OCI-LY3 (cell line): ENCODE results near the gene COTL1.

ENCODE experiments used
- H2AFZ ChIP-seq: fragments of 200-600, 300-600 bp; shearing (Covaris generic); 2 replicates; pipeline ENCODE4 v1.6.0; 2014; ENCODE audit warnings: antibody characterized with exemption, low read depth, low read length
- H3K27ac ChIP-seq: fragments of 200-600, 300-600 bp; sonication (generic); 2 replicates; pipeline ENCODE4 v1.5.1; 2014; ENCODE audit warnings: mild to moderate bottlenecking, low read length, moderate library complexity, mixed read lengths
- H3K27me3 ChIP-seq: fragments of 200-600, 300-600 bp; sonication (generic); 2 replicates; pipeline ENCODE4 v1.6.1; 2014; ENCODE audit warnings: low read depth, low read length, mixed read lengths
- H3K36me3 ChIP-seq: fragments of 200-600, 300-600 bp; sonication (generic); replicated peaks from 2 replicates; pipeline ENCODE3; 2014; ENCODE audit warnings: low read depth, low read length, mixed read lengths
- H3K4me1 ChIP-seq: fragments of 300-600, 200-600 bp; sonication (generic); 2 replicates; pipeline ENCODE4 v1.6.1; 2014; ENCODE audit warnings: low read length, mixed read lengths
- H3K4me2 ChIP-seq: fragments of 200-600, 300-600 bp; sonication (generic); 2 replicates; pipeline ENCODE4 v1.6.1; 2014; ENCODE audit warnings: low read length, mixed read lengths
- H3K4me3 ChIP-seq: fragments of 300-600, 200-600 bp; sonication (generic); 2 replicates; pipeline ENCODE4 v1.5.1; 2014; ENCODE audit warnings: antibody characterized with exemption, mild to moderate bottlenecking, low read length, moderate library complexity
- H3K79me2 ChIP-seq: fragments of 300-600, 200-600 bp; shearing (Covaris generic); 2 replicates; pipeline ENCODE4 v1.6.1; 2014; ENCODE audit warnings: mild to moderate bottlenecking, low read length, mixed read lengths
- H3K9ac ChIP-seq: fragments of 300-600, 200-600 bp; shearing (Covaris generic); 2 replicates; pipeline ENCODE4 v1.6.0; 2014; ENCODE audit warnings: mild to moderate bottlenecking, low read length, moderate library complexity
- H3K9me3 ChIP-seq: fragments of 200-600, 300-600 bp; shearing (Covaris generic); 2 replicates; pipeline ENCODE4 v1.6.1; 2014; ENCODE audit warnings: low read length, mixed read lengths; ENCODE audit not compliant: insufficient read depth
- H4K20me1 ChIP-seq: fragments of 200-600, 300-600 bp; sonication (generic); 2 replicates; pipeline ENCODE4 v1.6.1; 2016; ENCODE audit warnings: low read length, mixed read lengths; ENCODE audit not compliant: insufficient read depth
- EZH2phosphoT487 ChIP-seq: fragments of 200-600 bp; shearing (Covaris generic); IDR thresholded peaks from 2 replicates; pipeline ENCODE4 v1.6.1; 2018; ENCODE audit warnings: antibody characterized with exemption, mixed run types, low read depth
- TF ChIP-seq, protein P1 (sequence below): fragments of 200-600, 300-600 bp; sonication (generic); IDR thresholded peaks from 2 replicates; pipeline ENCODE4 v1.5.1; 2014; ENCODE audit warnings: antibody characterized with exemption, low read length, low read depth

COTL1 gene

DNA sequence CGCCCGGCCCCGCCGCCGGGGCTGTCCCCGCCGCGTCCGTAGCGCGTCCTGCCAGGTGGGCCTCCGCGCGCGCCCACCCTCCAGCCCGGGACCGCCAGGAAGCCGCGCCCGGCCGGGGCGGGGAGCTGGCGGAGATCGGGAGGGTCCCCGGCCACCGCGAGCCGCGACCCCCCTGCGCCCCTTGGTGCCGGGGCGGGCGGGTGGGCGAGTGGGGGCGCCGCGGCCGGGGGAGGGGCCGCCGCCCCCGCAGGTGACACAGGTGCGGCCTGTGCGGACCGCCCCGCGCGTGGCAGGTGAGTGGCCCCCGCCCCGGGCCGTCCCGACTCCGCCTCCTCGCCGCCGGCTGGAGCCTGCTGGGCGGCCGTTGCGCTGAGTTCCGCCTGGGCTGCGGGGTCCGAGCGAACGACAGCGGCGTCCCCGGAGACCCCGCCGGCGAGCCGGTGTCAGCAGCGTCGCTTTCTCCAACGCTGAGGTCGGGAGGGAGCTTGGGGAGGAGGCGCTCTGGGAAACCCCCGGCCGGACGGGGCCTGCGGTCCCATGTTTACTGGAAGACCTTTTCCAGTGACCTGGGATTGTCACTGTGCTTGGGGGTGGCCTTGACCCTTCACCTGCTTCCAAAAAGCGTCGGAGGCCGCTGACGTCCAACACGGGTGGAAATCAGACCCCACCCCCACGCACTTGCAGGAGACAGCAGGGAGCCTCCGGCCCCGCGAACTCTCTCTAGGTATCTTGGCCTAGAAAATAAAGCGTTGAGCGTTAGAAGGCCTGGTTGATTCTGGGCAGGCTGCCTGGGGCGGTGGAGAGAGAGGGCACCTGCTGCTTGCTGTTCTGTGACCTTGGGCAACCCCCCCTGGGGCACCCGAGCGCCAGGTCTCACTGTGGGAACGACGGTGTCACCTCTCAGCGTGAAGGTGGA, 31.0 kb upstream of the COTL1 start:
- Histone ChIP-seq H2AFZ (no peak overlapping the region), H3K9ac (peak overlapping the region; percentile 54), H3K27me3 (peaks cover 24% of the 10 kb centered on the region), H3K36me3 (peaks cover 4% of the 10 kb centered on the region), H3K4me3 (peak overlapping the region; percentile 94), H3K9me3 (no peaks in the 10 kb centered on the region), H3K4me2 (peak overlapping the region; percentile 82), H3K4me1 (peaks cover 10% of the 10 kb centered on the region), H3K27ac (no peak overlapping the region), H3K79me2 (0 out of 2 replicates have a peak, but pooled peaks cover 4% of the 10 kb centered on the region), H4K20me1 (no peaks in the 10 kb centered on the region)
- TF ChIP-seq EZH2phosphoT487 = no peak
- TF ChIP-seq, protein P1, sequence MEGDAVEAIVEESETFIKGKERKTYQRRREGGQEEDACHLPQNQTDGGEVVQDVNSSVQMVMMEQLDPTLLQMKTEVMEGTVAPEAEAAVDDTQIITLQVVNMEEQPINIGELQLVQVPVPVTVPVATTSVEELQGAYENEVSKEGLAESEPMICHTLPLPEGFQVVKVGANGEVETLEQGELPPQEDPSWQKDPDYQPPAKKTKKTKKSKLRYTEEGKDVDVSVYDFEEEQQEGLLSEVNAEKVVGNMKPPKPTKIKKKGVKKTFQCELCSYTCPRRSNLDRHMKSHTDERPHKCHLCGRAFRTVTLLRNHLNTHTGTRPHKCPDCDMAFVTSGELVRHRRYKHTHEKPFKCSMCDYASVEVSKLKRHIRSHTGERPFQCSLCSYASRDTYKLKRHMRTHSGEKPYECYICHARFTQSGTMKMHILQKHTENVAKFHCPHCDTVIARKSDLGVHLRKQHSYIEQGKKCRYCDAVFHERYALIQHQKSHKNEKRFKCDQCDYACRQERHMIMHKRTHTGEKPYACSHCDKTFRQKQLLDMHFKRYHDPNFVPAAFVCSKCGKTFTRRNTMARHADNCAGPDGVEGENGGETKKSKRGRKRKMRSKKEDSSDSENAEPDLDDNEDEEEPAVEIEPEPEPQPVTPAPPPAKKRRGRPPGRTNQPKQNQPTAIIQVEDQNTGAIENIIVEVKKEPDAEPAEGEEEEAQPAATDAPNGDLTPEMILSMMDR = no peak

DNA sequence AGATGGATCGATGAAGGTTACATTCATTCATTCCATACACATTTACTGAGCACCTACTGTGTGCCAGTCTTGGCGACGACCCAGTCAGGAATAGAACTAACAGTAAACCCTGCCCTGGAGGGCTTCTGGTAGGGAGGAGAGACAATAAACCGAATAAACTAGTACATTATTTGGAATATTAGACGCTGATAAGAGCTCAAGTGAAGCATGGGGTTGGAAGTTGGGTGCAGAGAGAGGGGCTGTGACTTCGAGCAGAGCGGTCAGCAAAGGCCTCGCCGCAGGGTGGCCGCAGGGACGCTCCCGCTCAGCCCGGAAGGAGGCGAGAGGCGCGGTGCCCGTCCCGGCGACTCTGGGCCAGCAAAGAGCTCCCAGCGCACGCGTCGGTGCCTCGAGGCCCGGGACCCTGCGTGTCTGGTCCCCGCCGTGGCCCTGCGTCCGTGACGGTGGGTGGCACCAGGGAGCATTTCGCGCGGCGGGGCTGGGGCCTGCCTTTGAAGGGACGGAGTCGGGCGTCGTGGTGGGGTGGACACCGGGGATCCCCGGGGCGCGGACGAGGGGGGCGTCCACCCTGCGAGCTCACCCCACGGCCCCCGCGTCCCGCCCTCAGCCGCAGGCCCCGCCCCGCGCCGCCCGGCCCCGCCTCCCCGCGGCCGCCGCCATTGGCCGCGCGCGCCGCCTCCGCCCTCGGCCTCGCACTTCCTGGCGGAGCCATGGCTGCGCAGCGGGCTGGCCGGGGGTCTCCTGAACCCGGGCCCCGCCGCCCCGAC, 30.1 kb upstream of the COTL1 start, which contains the start of gene KLHL36:
Gene KLHL36, plus strand, starts transcription at position 684 of the 767 bp plus-strand sequence. CDS start 2,357 bp downstream, outside the sequence.
- TF ChIP-seq EZH2phosphoT487 = no peak
- TF ChIP-seq, protein P1 = no peak
- Histone ChIP-seq H3K4me1 (peaks cover 10% of the 10 kb centered on the region), H3K4me2 (peak within 1 kb of the TSS; percentile 84), H3K36me3 (peaks cover 4% of the 10 kb centered on the region), H3K4me3 (peak within 1 kb of the TSS; percentile 94), H3K79me2 (0 out of 2 replicates have a peak, but pooled peaks cover 4% of the 10 kb centered on the region), H2AFZ (peak within 1 kb of the TSS; percentile 73; the same call in 1 of the 2 replicates), H3K9ac (peak within 1 kb of the TSS; percentile 54), H3K27ac (no peak within 1 kb of the TSS), H4K20me1 (no peaks in the 10 kb centered on the region), H3K9me3 (no peaks in the 10 kb centered on the region), H3K27me3 (peaks cover 24% of the 10 kb centered on the region)

DNA sequence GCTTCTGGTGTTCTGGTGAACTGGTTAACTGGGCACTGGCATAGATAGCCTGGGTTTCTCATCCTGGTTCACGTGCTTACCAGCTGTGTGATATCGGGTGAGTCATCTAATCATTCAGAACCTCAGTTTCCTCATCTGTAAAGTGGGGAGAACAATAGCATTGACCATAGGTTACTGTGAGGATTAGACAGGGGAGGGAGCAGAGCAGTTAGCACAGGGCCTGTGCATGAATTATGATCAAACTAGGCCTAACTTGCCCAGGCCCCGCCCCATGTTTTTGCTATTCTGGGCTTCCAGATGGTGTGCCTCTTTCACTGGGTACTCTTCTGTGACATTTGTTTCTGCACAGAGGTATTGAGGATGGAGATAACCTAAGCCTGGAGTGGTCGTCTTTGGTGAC, 25.8 kb upstream of the COTL1 start:
- H3K4me1 ChIP-seq = peaks cover 26% of the 10 kb centered on the region
- no peaks in the 10 kb centered on the region for H3K9me3 ChIP-seq
- no peak overlapping the region for H2AFZ ChIP-seq
- no peak overlapping the region for H3K4me2 ChIP-seq
- TF ChIP-seq, protein P1 = no peak
- TF ChIP-seq EZH2phosphoT487 = no peak
- no peak overlapping the region for H3K9ac ChIP-seq
- no peak overlapping the region for H3K27ac ChIP-seq
- no peaks in the 10 kb centered on the region for H3K36me3 ChIP-seq
- H3K27me3 ChIP-seq = peaks cover 35% of the 10 kb centered on the region
- H3K79me2 ChIP-seq = no peaks in the 10 kb centered on the region
- H3K4me3 ChIP-seq = no peak overlapping the region
- H4K20me1 ChIP-seq = no peaks in the 10 kb centered on the region

DNA sequence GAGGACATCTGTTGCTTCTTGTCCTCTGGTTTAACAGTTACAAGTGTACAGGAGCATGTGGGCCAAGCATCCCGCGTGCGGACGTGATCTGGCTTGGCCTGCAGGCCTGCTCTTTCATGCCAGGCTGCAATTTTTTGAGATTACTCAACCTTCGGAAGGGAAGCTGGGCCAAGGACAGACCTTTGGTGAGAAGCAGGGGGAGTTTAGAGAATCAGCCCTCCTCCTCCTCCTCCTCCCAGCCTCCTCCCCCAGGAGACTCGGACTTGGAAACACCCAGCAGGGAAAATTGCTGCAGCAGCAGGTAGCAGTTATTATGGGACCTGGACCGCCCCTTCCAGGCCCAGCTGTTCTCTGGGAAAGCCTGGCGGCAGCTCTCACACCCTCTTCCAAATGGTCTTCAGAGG, 25.3 kb upstream of the COTL1 start:
- Histone ChIP-seq H3K9ac (no peak overlapping the region), H4K20me1 (no peaks in the 10 kb centered on the region), H3K36me3 (no peaks in the 10 kb centered on the region), H3K27ac (no peak overlapping the region), H3K4me1 (peaks cover 26% of the 10 kb centered on the region), H3K4me3 (no peak overlapping the region), H3K9me3 (no peaks in the 10 kb centered on the region), H3K4me2 (no peak overlapping the region), H2AFZ (no peak overlapping the region), H3K79me2 (no peaks in the 10 kb centered on the region), H3K27me3 (peaks cover 35% of the 10 kb centered on the region)
- no peak for TF ChIP-seq EZH2phosphoT487
- TF ChIP-seq, protein P1 = no peak
